HUES64 (cell line): ENCODE data around the gene RALGAPA2.

Experiments used
- H3K27ac ChIP-seq: 2 replicates; pipeline ENCODE4 v1.7.0; 2013; ENCODE audit warnings: low read depth, low read length, inconsistent platforms
- H3K27me3 ChIP-seq: 2 replicates; pipeline ENCODE4 v1.6.1; 2013; ENCODE audit warnings: mild to moderate bottlenecking, low read length; ENCODE audit not compliant: insufficient read depth
- H3K36me3 ChIP-seq: 2 replicates; pipeline ENCODE4 v1.6.1; 2013; ENCODE audit warnings: mild to moderate bottlenecking, low read length; ENCODE audit not compliant: insufficient read depth
- H3K4me1 ChIP-seq: 2 replicates; pipeline ENCODE4 v1.6.1; 2013; ENCODE audit warnings: mild to moderate bottlenecking, low read length, moderate library complexity; ENCODE audit not compliant: insufficient read depth
- H3K4me3 ChIP-seq: 2 replicates; pipeline ENCODE4 v1.5.1; 2013; ENCODE audit warnings: mild to moderate bottlenecking, low read length, moderate library complexity
- H3K9ac ChIP-seq: 2 replicates; pipeline ENCODE4 v1.6.1; 2013; ENCODE audit warnings: mild to moderate bottlenecking, low read depth, low read length
- H3K9me3 ChIP-seq: 2 replicates; pipeline ENCODE4 v1.6.1; 2013; ENCODE audit warnings: low read depth, low read length; ENCODE audit not compliant: insufficient read depth
- WGBS: fragments of 150-250, 120-280 bp; methylation state at CpG from one replicate; pipeline ENCODE4 v1.1.7; 2013; ENCODE audit warnings: missing lambda C conversion rate; 5-methylcytosine and 5-hydroxymethylcytosine counted together

Gene RALGAPA2

GRCh38 chr20:20535051-20535450 lies 177.4 kb downstream of the RALGAPA2 start:
- no peak overlapping the region for H3K27ac ChIP-seq
- WGBS: 92% methylated on average over 3 of the region's 3 CpGs
- no peaks in the 10 kb centered on the region for H3K4me1 ChIP-seq
- H3K27me3 ChIP-seq: no peaks in the 10 kb centered on the region
- no peaks in the 10 kb centered on the region for H3K36me3 ChIP-seq
- no peak overlapping the region for H3K4me3 ChIP-seq
- H3K9ac ChIP-seq: no peak overlapping the region
- no peaks in the 10 kb centered on the region for H3K9me3 ChIP-seq

- Histone ChIP-seq H3K27me3 (no peaks in the 10 kb centered on the region), H3K36me3 (0 out of 2 replicates have a peak, but pooled peaks cover 5% of the 10 kb centered on the region), H3K9ac (no peak overlapping the region), H3K4me1 (no peaks in the 10 kb centered on the region), H3K9me3 (no peaks in the 10 kb centered on the region), H3K27ac (no peak overlapping the region), H3K4me3 (no peak overlapping the region)
- 88% methylated on average over 6 of the region's 6 CpGs for WGBS
Observed at GRCh38 chr20:20531283-20531682, 181.2 kb downstream of the RALGAPA2 start.

- Histone ChIP-seq H3K36me3 (0 out of 2 replicates have a peak, but pooled peaks cover 5% of the 10 kb centered on the region), H3K4me3 (no peak overlapping the region), H3K27ac (no peak overlapping the region), H3K9ac (no peak overlapping the region), H3K4me1 (no peaks in the 10 kb centered on the region), H3K9me3 (no peaks in the 10 kb centered on the region), H3K27me3 (no peaks in the 10 kb centered on the region)
- 93% methylated on average over 7 of the region's 7 CpGs for WGBS
Observed at GRCh38 chr20:20530428-20531151, 181.9 kb downstream of the RALGAPA2 start.

GRCh38 chr20:20529597-20529996 lies 182.8 kb downstream of the RALGAPA2 start:
- Histone ChIP-seq H3K4me3 (no peak overlapping the region), H3K27ac (no peak overlapping the region), H3K9ac (no peak overlapping the region), H3K36me3 (0 out of 2 replicates have a peak, but pooled peaks cover 5% of the 10 kb centered on the region), H3K9me3 (no peaks in the 10 kb centered on the region), H3K4me1 (no peaks in the 10 kb centered on the region), H3K27me3 (no peaks in the 10 kb centered on the region)
- WGBS: 89% methylated on average over 3 of the region's 4 CpGs

GRCh38 chr20:20528861-20529260 lies 183.6 kb downstream of the RALGAPA2 start:
- H3K9me3 ChIP-seq: no peaks in the 10 kb centered on the region
- 0 out of 2 replicates have a peak, but pooled peaks cover 5% of the 10 kb centered on the region for H3K36me3 ChIP-seq
- no peak overlapping the region for H3K9ac ChIP-seq
- H3K27ac ChIP-seq: no peak overlapping the region
- H3K27me3 ChIP-seq: no peaks in the 10 kb centered on the region
- H3K4me3 ChIP-seq: no peak overlapping the region
- WGBS: 96% methylated on average over 3 of the region's 3 CpGs
- no peaks in the 10 kb centered on the region for H3K4me1 ChIP-seq

GRCh38 chr20:20527661-20528060 lies 184.8 kb downstream of the RALGAPA2 start:
- 95% methylated on average over 4 of the region's 4 CpGs for WGBS
- H3K27ac ChIP-seq: no peak overlapping the region

GRCh38 chr20:20525756-20526155 lies 186.7 kb downstream of the RALGAPA2 start:
- Histone ChIP-seq H3K4me1 (no peaks in the 10 kb centered on the region), H3K27ac (no peak overlapping the region), H3K27me3 (no peaks in the 10 kb centered on the region), H3K9ac (no peak overlapping the region), H3K4me3 (no peak overlapping the region), H3K36me3 (peaks cover 7% of the 10 kb centered on the region; the same call in 1 of the 2 replicates), H3K9me3 (no peaks in the 10 kb centered on the region)
- WGBS: 94% methylated on average over 5 of the region's 6 CpGs

More at GRCh38 chr20:20527661-20528060, 184.8 kb downstream of the RALGAPA2 start:
- Histone ChIP-seq H3K36me3 (0 out of 2 replicates have a peak, but pooled peaks cover 5% of the 10 kb centered on the region), H3K4me3 (no peak overlapping the region), H3K9ac (no peak overlapping the region), H3K27me3 (no peaks in the 10 kb centered on the region), H3K4me1 (no peaks in the 10 kb centered on the region), H3K9me3 (no peaks in the 10 kb centered on the region)

GRCh38 chr20:20525214-20525613 lies 187.2 kb downstream of the RALGAPA2 start:
- Histone ChIP-seq H3K36me3 (peaks cover 12% of the 10 kb centered on the region), H3K27ac (no peak overlapping the region), H3K4me3 (no peak overlapping the region), H3K9ac (no peak overlapping the region), H3K4me1 (no peaks in the 10 kb centered on the region), H3K9me3 (no peaks in the 10 kb centered on the region), H3K27me3 (no peaks in the 10 kb centered on the region)
- WGBS: 98% methylated on average over 2 of the region's 2 CpGs

GRCh38 chr20:20524756-20525155 lies 187.7 kb downstream of the RALGAPA2 start:
- no peaks in the 10 kb centered on the region for H3K9me3 ChIP-seq
- peaks cover 12% of the 10 kb centered on the region for H3K36me3 ChIP-seq
- H3K27me3 ChIP-seq: no peaks in the 10 kb centered on the region
- H3K27ac ChIP-seq: no peak overlapping the region
- H3K9ac ChIP-seq: no peak overlapping the region
- no peak overlapping the region for H3K4me3 ChIP-seq
- WGBS: 82% methylated on average over 2 of the region's 2 CpGs
- H3K4me1 ChIP-seq: no peaks in the 10 kb centered on the region

- H3K27me3 ChIP-seq: no peaks in the 10 kb centered on the region
- H3K36me3 ChIP-seq: peaks cover 9% of the 10 kb centered on the region
- H3K4me1 ChIP-seq: no peaks in the 10 kb centered on the region
- 100% methylated on average over 1 of the region's 1 CpG for WGBS
- H3K9ac ChIP-seq: no peak overlapping the region
- no peaks in the 10 kb centered on the region for H3K9me3 ChIP-seq
- H3K27ac ChIP-seq: no peak overlapping the region
- no peak overlapping the region for H3K4me3 ChIP-seq
Observed at GRCh38 chr20:20521736-20522135, 190.7 kb downstream of the RALGAPA2 start.

GRCh38 chr20:20520776-20521175 lies 191.7 kb downstream of the RALGAPA2 start:
- H3K9ac ChIP-seq: no peak overlapping the region
- H3K9me3 ChIP-seq: no peaks in the 10 kb centered on the region
- no peaks in the 10 kb centered on the region for H3K27me3 ChIP-seq
- H3K4me1 ChIP-seq: no peaks in the 10 kb centered on the region
- peaks cover 10% of the 10 kb centered on the region for H3K36me3 ChIP-seq
- H3K27ac ChIP-seq: no peak overlapping the region
- H3K4me3 ChIP-seq: no peak overlapping the region
- WGBS: 94% methylated on average over 5 of the region's 5 CpGs
